Measurements from ENCODE around the gene DCP1B.

Gene DCP1B

DNA sequence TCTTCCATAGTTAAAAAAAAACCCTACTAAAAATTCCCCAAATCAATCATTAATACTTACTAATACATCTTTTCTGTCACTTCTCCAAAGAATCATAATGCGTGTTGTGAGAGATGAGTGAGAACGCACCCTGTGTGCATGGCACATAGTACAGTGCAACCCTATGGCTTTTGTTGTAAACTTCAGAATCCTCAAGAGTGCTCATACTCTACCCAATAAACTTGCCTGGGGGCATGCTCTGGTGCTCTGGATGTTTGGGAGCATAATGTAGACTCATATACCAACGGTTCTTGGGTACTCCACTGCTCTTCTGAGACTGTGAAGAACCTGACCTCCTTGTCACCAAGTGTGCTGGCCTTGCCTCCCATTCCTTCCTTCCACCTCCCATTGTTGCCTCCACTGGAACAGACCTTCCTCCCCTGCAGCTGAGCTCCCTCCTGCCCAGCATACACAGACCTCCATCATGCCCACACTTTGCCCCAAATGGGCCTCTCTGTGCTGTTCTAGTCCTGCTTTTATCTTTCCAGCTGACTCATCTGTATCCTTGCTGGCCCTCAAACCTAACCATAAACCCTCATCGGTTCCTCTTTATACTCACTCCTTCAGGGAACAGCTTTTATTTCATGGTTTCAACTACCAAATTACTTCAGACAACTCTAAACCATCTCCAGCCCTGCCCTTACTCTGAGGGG is 8.9 kb downstream of the DCP1B start:
- Histone ChIP-seq H3K27me3 (ENCODE audit: control insufficient read depth, insufficient read depth, low read length) (no peaks in the 10 kb centered on the region), H3K36me3 (ENCODE audit: control insufficient read depth, insufficient read depth, low read length) (no peaks in the 10 kb centered on the region), H3K4me1 (ENCODE audit: control insufficient read depth, insufficient read depth, low read length) (peaks cover 3% of the 10 kb centered on the region), H3K27ac (ENCODE audit: low read length) (no peak overlapping the region), H3K9me3 (ENCODE audit: control insufficient read depth, insufficient read depth, low read length) (no peaks in the 10 kb centered on the region), H3K4me3 (ENCODE audit: low read length) (no peak overlapping the region)
- WGBS (ENCODE audit: insufficient coverage, insufficient read length) = no CpG with 5 or more reads among the region's 4 CpGs
- no peak for DNase-seq (ENCODE audit: low read depth, low spot score)

DNA sequence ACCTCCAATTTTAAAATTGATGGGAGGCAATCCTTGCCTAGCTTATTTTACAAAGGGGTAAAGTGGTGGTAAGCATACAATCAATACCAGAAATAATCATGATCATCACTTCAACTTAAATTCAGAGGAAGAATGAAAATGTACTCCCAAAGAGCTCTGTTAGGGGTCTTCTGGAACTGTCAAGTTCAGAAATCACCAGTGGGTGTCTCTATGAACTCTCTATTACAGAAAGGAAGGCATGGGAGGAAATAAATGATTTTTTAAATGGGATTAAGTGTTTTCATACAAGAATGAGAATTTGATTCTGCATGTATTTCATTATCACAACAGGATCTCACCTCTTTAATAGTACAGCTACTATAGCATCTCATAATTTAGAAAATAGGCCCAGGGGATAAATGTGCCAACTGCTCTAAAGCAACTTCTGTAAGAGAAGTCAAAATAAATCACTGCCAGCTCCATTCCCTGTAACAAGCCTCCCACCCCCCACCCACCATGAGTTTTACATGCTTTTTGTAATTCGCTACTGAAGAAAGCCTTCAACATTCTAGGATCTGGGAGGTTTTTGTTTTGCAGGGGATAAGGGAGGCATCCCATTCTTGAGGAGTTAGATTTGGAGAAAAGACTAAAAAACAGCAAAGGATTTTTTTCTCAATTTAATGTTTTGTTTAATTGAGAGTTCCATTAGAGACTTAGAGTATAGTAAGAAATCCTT is 9.7 kb downstream of the DCP1B start:
- Histone ChIP-seq H3K4me3 (ENCODE audit: low read length) (no peak overlapping the region), H3K27me3 (ENCODE audit: control insufficient read depth, insufficient read depth, low read length) (no peaks in the 10 kb centered on the region), H3K4me1 (ENCODE audit: control insufficient read depth, insufficient read depth, low read length) (peaks cover 3% of the 10 kb centered on the region), H3K36me3 (ENCODE audit: control insufficient read depth, insufficient read depth, low read length) (no peaks in the 10 kb centered on the region), H3K9me3 (ENCODE audit: control insufficient read depth, insufficient read depth, low read length) (no peaks in the 10 kb centered on the region), H3K27ac (ENCODE audit: low read length) (no peak overlapping the region)
- no peak for DNase-seq (ENCODE audit: low read depth, low spot score)
- WGBS (ENCODE audit: insufficient coverage, insufficient read length) = no CpG with 5 or more reads among the region's 1 CpG

DNA sequence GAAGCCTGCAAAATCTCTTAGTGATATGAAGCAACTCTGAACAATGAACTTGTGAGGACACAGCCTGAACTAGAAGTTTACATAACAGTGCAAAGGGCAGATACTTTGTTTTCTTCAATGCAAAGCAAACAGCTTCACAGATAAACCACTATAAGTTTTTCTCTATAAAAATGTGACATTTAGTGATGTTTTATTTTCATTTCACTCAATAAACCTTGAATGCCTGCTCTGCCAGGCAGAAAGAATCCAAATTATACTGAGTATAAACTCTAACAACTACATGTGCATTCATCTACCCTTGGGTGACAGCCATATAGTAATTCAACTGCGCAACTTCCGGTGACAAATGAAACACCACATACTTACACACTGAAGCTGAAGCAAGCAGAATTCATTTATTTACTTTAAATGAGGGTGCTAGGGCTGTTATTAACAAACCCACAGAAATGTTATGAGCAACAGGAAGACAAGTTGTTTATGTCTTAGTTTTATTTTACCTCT is 10.3 kb downstream of the DCP1B start:
- no peak for DNase-seq (ENCODE audit: low read depth, low spot score)
- Histone ChIP-seq H3K36me3 (ENCODE audit: control insufficient read depth, insufficient read depth, low read length) (no peaks in the 10 kb centered on the region), H3K4me3 (ENCODE audit: low read length) (no peak overlapping the region), H3K9me3 (ENCODE audit: control insufficient read depth, insufficient read depth, low read length) (no peaks in the 10 kb centered on the region), H3K27ac (ENCODE audit: low read length) (no peak overlapping the region), H3K27me3 (ENCODE audit: control insufficient read depth, insufficient read depth, low read length) (no peaks in the 10 kb centered on the region), H3K4me1 (ENCODE audit: control insufficient read depth, insufficient read depth, low read length) (peaks cover 3% of the 10 kb centered on the region)
- WGBS (ENCODE audit: insufficient coverage, insufficient read length) = no CpG with 5 or more reads among the region's 2 CpGs

DNA sequence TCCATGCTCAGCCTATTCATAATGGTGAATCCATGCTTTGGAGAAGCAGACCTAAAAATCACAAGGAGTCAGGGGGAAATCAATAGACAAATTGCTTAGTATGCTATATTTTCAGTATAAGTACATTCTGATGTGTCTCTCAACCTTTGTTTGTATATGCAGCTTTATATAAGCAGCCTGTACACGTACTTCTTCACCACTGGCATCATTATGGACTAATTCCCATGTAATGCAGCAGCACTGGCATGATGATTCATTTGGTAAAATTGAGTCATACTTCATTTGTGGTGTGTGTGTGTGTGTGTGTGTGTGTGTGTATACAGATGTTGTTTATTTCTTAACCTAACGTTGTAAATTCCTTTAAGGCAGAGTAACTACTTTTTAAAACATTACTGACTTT is 10.9 kb downstream of the DCP1B start:
- Histone ChIP-seq H3K27me3 (ENCODE audit: control insufficient read depth, insufficient read depth, low read length) (no peaks in the 10 kb centered on the region), H3K4me1 (ENCODE audit: control insufficient read depth, insufficient read depth, low read length) (peaks cover 3% of the 10 kb centered on the region), H3K27ac (ENCODE audit: low read length) (no peak overlapping the region), H3K9me3 (ENCODE audit: control insufficient read depth, insufficient read depth, low read length) (no peaks in the 10 kb centered on the region), H3K4me3 (ENCODE audit: low read length) (no peak overlapping the region), H3K36me3 (ENCODE audit: control insufficient read depth, insufficient read depth, low read length) (no peaks in the 10 kb centered on the region)
- DNase-seq (ENCODE audit: low read depth, low spot score) = no peak
- no CpG with 5 or more reads among the region's 2 CpGs for WGBS (ENCODE audit: insufficient coverage, insufficient read length)

DNA sequence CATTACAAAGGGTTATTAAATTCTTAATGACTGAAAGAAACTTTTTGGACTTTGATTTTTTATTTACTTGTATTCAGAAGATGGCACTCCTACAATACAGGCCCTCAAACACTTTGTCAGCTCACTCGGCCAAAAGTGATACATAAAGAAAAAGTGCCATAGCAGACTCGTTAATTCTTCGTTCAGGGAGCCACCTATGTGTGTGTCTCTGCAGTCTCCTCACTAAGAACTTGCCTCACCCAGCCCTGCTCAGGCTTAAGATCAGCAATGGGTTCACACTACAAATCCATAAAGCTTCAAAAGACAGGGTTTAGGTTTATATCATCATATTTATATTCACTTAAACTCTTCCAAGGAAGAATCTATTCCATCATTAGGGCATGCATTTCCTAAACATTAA is 11.5 kb downstream of the DCP1B start:
- Histone ChIP-seq H3K36me3 (ENCODE audit: control insufficient read depth, insufficient read depth, low read length) (no peaks in the 10 kb centered on the region), H3K4me1 (ENCODE audit: control insufficient read depth, insufficient read depth, low read length) (peaks cover 3% of the 10 kb centered on the region), H3K27ac (ENCODE audit: low read length) (no peak overlapping the region), H3K27me3 (ENCODE audit: control insufficient read depth, insufficient read depth, low read length) (no peaks in the 10 kb centered on the region), H3K9me3 (ENCODE audit: control insufficient read depth, insufficient read depth, low read length) (no peaks in the 10 kb centered on the region), H3K4me3 (ENCODE audit: low read length) (no peak overlapping the region)
- WGBS (ENCODE audit: insufficient coverage, insufficient read length) = no CpG with 5 or more reads among the region's 3 CpGs
- no peak for DNase-seq (ENCODE audit: low read depth, low spot score)

DNA sequence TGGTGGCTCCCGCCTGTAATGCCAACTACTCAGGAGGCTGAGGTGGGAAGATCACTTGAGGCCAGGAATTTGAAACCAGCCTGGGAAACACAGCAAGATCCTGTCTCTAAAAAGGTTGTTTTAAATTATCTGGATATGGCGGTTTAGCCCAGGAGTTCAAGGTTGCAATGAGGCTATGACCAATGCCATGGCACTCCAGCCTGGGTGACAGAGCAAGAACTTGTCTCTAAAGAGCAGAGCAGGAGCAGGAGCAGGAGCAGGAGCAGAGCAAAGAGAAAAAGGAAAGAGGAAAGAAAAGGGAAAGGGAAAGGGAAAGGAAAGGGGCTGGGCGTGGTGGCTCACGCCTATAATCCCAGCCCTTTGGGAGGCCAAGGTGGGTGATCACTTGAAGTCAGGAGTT is 15.1 kb downstream of the DCP1B start:
- DNase-seq (ENCODE audit: low read depth, low spot score) = no peak
- no peaks in the 10 kb centered on the region for H3K36me3 ChIP-seq (ENCODE audit: control insufficient read depth, insufficient read depth, low read length)
- no peaks in the 10 kb centered on the region for H3K4me1 ChIP-seq (ENCODE audit: control insufficient read depth, insufficient read depth, low read length)
- H3K27me3 ChIP-seq (ENCODE audit: control insufficient read depth, insufficient read depth, low read length) = no peaks in the 10 kb centered on the region
- H3K4me3 ChIP-seq (ENCODE audit: low read length) = no peak overlapping the region
- no CpG with 5 or more reads among the region's 4 CpGs for WGBS (ENCODE audit: insufficient coverage, insufficient read length)
- H3K9me3 ChIP-seq (ENCODE audit: control insufficient read depth, insufficient read depth, low read length) = no peaks in the 10 kb centered on the region
- no peak overlapping the region for H3K27ac ChIP-seq (ENCODE audit: low read length)

DNA sequence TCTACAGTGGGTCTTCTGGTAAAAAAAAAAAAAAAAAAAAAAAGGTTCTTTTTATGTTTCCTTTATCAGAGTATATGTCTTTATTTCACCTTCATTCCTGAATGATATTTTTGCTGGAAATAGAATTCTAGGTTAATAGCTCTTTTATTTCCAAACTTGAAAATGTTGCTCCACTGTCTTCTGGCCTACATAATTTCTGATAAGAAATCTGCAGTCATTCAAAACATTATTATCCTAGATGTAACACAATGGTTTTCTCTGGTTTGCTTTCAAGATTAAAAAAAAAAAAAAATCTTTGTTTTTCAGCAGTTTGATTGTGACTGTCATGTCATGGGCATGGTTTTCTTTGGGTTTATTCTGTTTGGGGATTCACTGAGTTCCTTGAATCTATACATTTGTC is 19.5 kb downstream of the DCP1B start:
- H3K9me3 ChIP-seq (ENCODE audit: control insufficient read depth, insufficient read depth, low read length) = no peaks in the 10 kb centered on the region
- H3K4me3 ChIP-seq (ENCODE audit: low read length) = no peak overlapping the region
- H3K27me3 ChIP-seq (ENCODE audit: control insufficient read depth, insufficient read depth, low read length) = no peaks in the 10 kb centered on the region
- H3K36me3 ChIP-seq (ENCODE audit: control insufficient read depth, insufficient read depth, low read length) = no peaks in the 10 kb centered on the region
- DNase-seq (ENCODE audit: low read depth, low spot score) = no peak
- no peak overlapping the region for H3K27ac ChIP-seq (ENCODE audit: low read length)
- H3K4me1 ChIP-seq (ENCODE audit: control insufficient read depth, insufficient read depth, low read length) = no peaks in the 10 kb centered on the region

DNA sequence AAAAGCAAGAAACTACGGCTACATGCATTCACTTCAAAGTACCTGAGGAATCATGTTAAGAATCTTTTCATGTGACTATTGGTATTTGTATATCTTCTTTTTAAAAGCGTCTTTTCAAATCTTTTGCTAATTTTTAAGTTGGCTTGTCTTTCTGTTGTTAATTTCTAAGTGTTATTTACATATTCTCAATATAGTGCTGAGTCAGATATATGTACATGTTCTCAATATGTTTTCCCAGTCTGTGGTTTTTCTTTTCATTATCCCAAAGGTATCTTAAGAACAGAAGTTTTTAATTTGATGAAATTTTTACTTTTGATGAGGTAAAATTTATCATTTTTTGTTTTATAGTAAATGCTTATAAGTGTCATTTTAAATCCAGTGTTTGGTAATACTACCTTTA is 24.0 kb downstream of the DCP1B start:
- no peak overlapping the region for H3K27ac ChIP-seq (ENCODE audit: low read length)
- DNase-seq (ENCODE audit: low read depth, low spot score) = no peak
- no CpG with 5 or more reads among the region's 2 CpGs for WGBS (ENCODE audit: insufficient coverage, insufficient read length)

DNA sequence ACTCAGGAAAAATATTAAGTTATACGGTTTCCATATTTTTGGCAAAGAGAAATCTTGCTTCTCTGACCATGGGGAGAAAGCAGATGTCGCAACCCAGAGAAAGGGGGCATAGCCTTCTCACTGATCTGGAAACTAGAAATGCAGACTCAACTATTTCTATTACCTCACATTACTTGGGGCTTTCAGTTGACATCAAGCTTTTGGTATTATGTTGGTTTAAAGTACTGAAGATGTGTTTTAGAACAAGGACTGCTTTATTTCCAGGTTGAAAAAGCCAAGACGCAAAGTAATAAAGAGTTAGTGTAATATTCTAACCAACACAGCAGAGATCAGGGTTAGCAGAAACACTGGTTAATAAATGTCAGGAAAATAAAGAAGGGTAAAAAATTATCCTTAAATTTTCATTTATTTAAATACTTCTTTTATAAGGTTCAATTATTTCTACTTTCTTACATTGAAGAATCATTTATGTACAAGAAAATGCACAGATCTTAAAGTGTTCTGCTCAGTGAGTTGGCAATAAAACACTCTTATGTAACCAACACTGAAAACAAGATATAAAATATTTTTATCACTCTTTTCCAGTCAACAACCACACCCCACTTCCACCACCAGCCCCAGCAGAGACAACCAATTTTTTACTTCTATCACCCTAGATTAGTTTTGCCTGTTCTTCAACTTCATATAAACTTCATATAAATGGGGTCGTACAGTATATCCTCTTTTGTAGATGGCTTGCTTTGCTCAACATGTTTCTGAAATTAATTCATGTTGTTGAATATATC is 26.0 kb downstream of the DCP1B start:
- Histone ChIP-seq H3K27me3 (ENCODE audit: control insufficient read depth, insufficient read depth, low read length) (no peaks in the 10 kb centered on the region), H3K4me3 (ENCODE audit: low read length) (no peak overlapping the region), H3K4me1 (ENCODE audit: control insufficient read depth, insufficient read depth, low read length) (no peaks in the 10 kb centered on the region), H3K9me3 (ENCODE audit: control insufficient read depth, insufficient read depth, low read length) (no peaks in the 10 kb centered on the region), H3K36me3 (ENCODE audit: control insufficient read depth, insufficient read depth, low read length) (no peaks in the 10 kb centered on the region), H3K27ac (ENCODE audit: low read length) (no peak overlapping the region)
- WGBS (ENCODE audit: insufficient coverage, insufficient read length) = no CpG with 5 or more reads among the region's 4 CpGs
- DNase-seq (ENCODE audit: low read depth, low spot score) = no peak

More for the DNA sequence above, 24.0 kb downstream of the DCP1B start:
- H3K36me3 ChIP-seq (ENCODE audit: control insufficient read depth, insufficient read depth, low read length) = no peaks in the 10 kb centered on the region
- no peaks in the 10 kb centered on the region for H3K9me3 ChIP-seq (ENCODE audit: control insufficient read depth, insufficient read depth, low read length)
- H3K27me3 ChIP-seq (ENCODE audit: control insufficient read depth, insufficient read depth, low read length) = no peaks in the 10 kb centered on the region
- no peaks in the 10 kb centered on the region for H3K4me1 ChIP-seq (ENCODE audit: control insufficient read depth, insufficient read depth, low read length)
- no peak overlapping the region for H3K4me3 ChIP-seq (ENCODE audit: low read length)

DNA sequence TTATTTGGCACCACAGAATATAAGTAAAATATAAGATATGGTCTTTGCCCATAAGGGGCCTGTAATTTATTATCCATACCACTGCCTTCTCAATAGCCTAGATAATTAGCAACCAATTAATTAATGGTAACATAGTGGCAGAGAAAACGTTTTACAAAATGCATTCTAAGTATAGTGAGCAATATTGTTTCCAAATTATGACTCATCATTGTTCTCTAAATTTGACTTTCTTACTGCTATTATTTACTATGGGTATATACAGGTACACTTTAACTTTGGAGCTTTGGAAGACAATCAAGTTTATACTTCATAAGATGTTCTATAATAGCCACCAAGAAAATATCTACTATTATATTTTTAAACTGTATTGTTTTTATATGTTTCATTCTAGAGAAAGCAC is 26.7 kb downstream of the DCP1B start:
- peaks cover 2% of the 10 kb centered on the region for H3K4me1 ChIP-seq (ENCODE audit: control insufficient read depth, insufficient read depth, low read length)
- H3K27ac ChIP-seq (ENCODE audit: low read length) = no peak overlapping the region
- H3K36me3 ChIP-seq (ENCODE audit: control insufficient read depth, insufficient read depth, low read length) = no peaks in the 10 kb centered on the region
- WGBS (ENCODE audit: insufficient coverage, insufficient read length) = no CpG with 5 or more reads among the region's 1 CpG
- no peaks in the 10 kb centered on the region for H3K27me3 ChIP-seq (ENCODE audit: control insufficient read depth, insufficient read depth, low read length)
- no peak for DNase-seq (ENCODE audit: low read depth, low spot score)
- H3K9me3 ChIP-seq (ENCODE audit: control insufficient read depth, insufficient read depth, low read length) = no peaks in the 10 kb centered on the region
- H3K4me3 ChIP-seq (ENCODE audit: low read length) = no peak overlapping the region

All from iPS DF 6.9 (cell line).